Measurements from ENCODE around the gene EIF3D. TPM values are rescaled to one million over a fixed set of nuclear protein-coding genes. Genes with fewer than 3 reads are reported as not detected.
A peak's percentile ranks its signal among the peaks of the same experiment; 100 is the strongest.

The EIF3D gene
- total and polyA plus RNA-seq, 9 of the 15 experiments (the other 6 are each of a cell fraction or from before 2014, with no cell fraction given) = 191 to 422 (median 279) TPM

DNA sequence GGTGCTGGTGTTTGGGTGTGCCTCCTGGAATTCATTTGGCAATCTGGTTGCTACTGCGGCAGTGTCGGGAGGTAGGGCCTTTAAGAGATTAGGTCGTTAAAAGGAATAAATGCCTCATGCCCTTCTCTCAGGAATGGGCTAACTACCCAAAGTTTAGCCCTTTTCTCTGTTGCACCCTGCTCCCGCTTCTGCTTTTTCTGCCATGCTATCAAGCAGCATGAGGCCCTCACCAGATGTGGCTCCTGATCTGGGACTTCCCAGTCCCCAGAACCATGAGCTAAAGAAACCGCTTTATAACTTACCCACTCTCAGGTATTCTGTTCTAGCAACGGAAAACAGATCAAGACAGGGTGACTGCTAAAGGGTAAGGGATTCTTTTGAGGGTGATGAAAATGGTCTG lies 6.3 kb downstream of the EIF3D start:
- ATAC-seq (no peak), FAIRE-seq (no peak), DNase-seq (ENCODE audit: extremely low read depth in 1 of 4, low spot score in 3 of 4) (no peak)
- Histone ChIP-seq H3K27me3 (ENCODE audit: control insufficient read depth in 2 of 2, insufficient read depth in 2 of 2, low read length in 2 of 2) (no peaks in the 10 kb centered on the region), H3K9ac (ENCODE audit: insufficient read depth in 1 of 2, low read depth in 2 of 2, low read length in 2 of 2) (no peak overlapping the region), H3K79me2 (ENCODE audit: control insufficient read depth, insufficient read depth, low read length) (peaks cover 25% of the 10 kb centered on the region), H3K4me1 (replicated peaks in 1 of 2; ENCODE audit: control insufficient read depth in 2 of 2, insufficient read depth in 2 of 2, low read length in 2 of 2) (peaks cover 0 to 4% of the 10 kb centered on the region in 2 experiments; a peak in 1 of 5 replicates), H3K27ac (ENCODE audit: extremely low read depth, low read depth, low read length) (no peak overlapping the region), H3K9me1 (ENCODE audit: control insufficient read depth, insufficient read depth, low read length) (no peaks in the 10 kb centered on the region), H4K20me1 (replicated peaks; ENCODE audit: control insufficient read depth, insufficient read depth, low read length) (peaks cover 3% of the 10 kb centered on the region; the same call in 1 of the 2 replicates), H3K4me3 (no peak overlapping the region), H2AFZ (ENCODE audit: low read depth, low read length) (no peak overlapping the region), H3K9me3 (replicated peaks; ENCODE audit: control insufficient read depth, insufficient read depth, low read depth, low read length) (no peaks in the 10 kb centered on the region), H3K36me3 (ENCODE audit: control insufficient read depth, insufficient read depth, low read length) (peaks cover 96% of the 10 kb centered on the region), H3K4me2 (ENCODE audit: insufficient read depth, low read length) (no peak overlapping the region)
- ChIA-PET CTCF (ENCODE audit: low intra/inter-chr PET ratio) (no interaction called here), POLR2A (interaction anchor here (1.1 kb wide), 1 partner anchor 11 kb away, joined by 3 read pairs; no protein-coding TSS in a partner anchor)
- intact Hi-C loops (cut with micrococcal nuclease) (no loop called here), in situ Hi-C loops (cut with MboI) (no loop called here)
- 97% methylated on average over 6 of the region's 6 CpGs for WGBS (ENCODE audit: insufficient coverage, low coverage, missing lambda C conversion rate)
- TF ChIP-seq ZNF347 (CRISPR knock-in tag; IDR thresholded peaks at IDR 0.05; ENCODE audit: low read depth) = no peak
- TF ChIP-seq RBFOX2 (IDR thresholded peaks at IDR 0.05; ENCODE audit: low read depth, low read length) = peak; percentile 31; the same call in 1 of the 2 replicates
- no TSS peak for BruUV-seq (replicated peaks)

DNA sequence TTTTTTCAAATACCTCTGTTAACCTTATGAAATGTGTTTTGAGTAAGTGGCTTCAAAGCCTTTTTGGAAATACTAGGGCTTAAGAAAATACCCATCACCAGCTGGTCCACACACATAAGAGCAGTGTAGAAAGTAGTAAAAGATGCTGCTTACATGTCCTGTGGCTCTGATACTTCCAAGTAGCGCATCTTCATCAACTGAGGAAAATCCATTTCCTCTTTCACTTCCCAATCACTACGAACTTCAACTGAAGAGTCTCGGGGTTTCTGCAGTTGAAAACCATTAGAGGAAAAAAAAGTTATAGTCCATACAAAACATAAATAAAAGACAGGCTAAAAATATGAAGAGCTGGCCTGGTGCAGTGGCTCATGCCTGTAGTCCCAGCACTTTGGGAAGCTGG lies 8.5 kb downstream of the EIF3D start:
- no peaks in the 10 kb centered on the region for H3K9me3 ChIP-seq (replicated peaks; ENCODE audit: control insufficient read depth, insufficient read depth, low read depth, low read length)
- H3K79me2 ChIP-seq (ENCODE audit: control insufficient read depth, insufficient read depth, low read length) = peaks cover 3% of the 10 kb centered on the region
- H3K36me3 ChIP-seq (ENCODE audit: control insufficient read depth, insufficient read depth, low read length) = peaks cover 99% of the 10 kb centered on the region
- ATAC-seq = no peak
- H3K9me1 ChIP-seq (ENCODE audit: control insufficient read depth, insufficient read depth, low read length) = no peaks in the 10 kb centered on the region
- TF ChIP-seq PHF8 (IDR thresholded peaks at IDR 0.05; ENCODE audit: borderline replicate concordance, low read length) = no peak
- TF ChIP-seq, protein P1, sequence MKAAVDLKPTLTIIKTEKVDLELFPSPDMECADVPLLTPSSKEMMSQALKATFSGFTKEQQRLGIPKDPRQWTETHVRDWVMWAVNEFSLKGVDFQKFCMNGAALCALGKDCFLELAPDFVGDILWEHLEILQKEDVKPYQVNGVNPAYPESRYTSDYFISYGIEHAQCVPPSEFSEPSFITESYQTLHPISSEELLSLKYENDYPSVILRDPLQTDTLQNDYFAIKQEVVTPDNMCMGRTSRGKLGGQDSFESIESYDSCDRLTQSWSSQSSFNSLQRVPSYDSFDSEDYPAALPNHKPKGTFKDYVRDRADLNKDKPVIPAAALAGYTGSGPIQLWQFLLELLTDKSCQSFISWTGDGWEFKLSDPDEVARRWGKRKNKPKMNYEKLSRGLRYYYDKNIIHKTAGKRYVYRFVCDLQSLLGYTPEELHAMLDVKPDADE (conservative IDR thresholded peaks at IDR 0.05; ENCODE audit: control insufficient read depth, low read depth, low read length) = no peak
- TF ChIP-seq XRCC5 (IDR thresholded peaks at IDR 0.05; ENCODE audit: low read depth, low read length) = no peak
- no peak for TF ChIP-seq YBX1 (IDR thresholded peaks at IDR 0.05)
- TF ChIP-seq, protein P2, sequence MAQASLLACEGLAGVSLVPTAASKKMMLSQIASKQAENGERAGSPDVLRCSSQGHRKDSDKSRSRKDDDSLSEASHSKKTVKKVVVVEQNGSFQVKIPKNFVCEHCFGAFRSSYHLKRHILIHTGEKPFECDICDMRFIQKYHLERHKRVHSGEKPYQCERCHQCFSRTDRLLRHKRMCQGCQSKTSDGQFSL (CRISPR knock-in tag; IDR thresholded peaks at IDR 0.05) = no peak
- TF ChIP-seq, protein P2 (tag; IDR thresholded peaks at IDR 0.05) = no peak
- TF ChIP-seq ZEB2 (IDR thresholded peaks at IDR 0.05) = no peak
- no peak for TF ChIP-seq LCOR (CRISPR knock-in tag; IDR thresholded peaks at IDR 0.05)
- TF ChIP-seq ZNF77 (CRISPR knock-in tag; IDR thresholded peaks at IDR 0.05) = no peak
- TF ChIP-seq PHTF2 (CRISPR knock-in tag; IDR thresholded peaks at IDR 0.05) = no peak
- H3K9ac ChIP-seq (ENCODE audit: insufficient read depth in 1 of 2, low read depth in 2 of 2, low read length in 2 of 2) = no peak overlapping the region
- FAIRE-seq = no peak
- H3K27ac ChIP-seq (ENCODE audit: extremely low read depth, low read depth, low read length) = no peak overlapping the region
- CTCF ChIA-PET (ENCODE audit: low intra/inter-chr PET ratio) = no interaction called here
- no peaks in the 10 kb centered on the region; the same call in 1 of the 2 replicates for H4K20me1 ChIP-seq (replicated peaks; ENCODE audit: control insufficient read depth, insufficient read depth, low read length)
- no TSS peak for BruUV-seq (replicated peaks)
- H3K27me3 ChIP-seq (ENCODE audit: control insufficient read depth in 2 of 2, insufficient read depth in 2 of 2, low read length in 2 of 2) = no peaks in the 10 kb centered on the region
- intact Hi-C loops (cut with micrococcal nuclease) (no loop called here), in situ Hi-C loops (cut with MboI) (no loop called here)
- H2AFZ ChIP-seq (ENCODE audit: low read depth, low read length) = no peak overlapping the region
- H3K4me2 ChIP-seq (ENCODE audit: insufficient read depth, low read length) = no peak overlapping the region
- POLR2A ChIA-PET = interaction anchor here (1.0 to 2.8 kb wide), 3 partner anchors 9 to 13 kb away, joined by 5 to 13 read pairs (median 6); partner anchors contain the start of gene FOXRED2
- no peak for DNase-seq (ENCODE audit: extremely low read depth in 1 of 4, low spot score in 3 of 4)
- no peak overlapping the region for H3K4me3 ChIP-seq
- no peaks in the 10 kb centered on the region for H3K4me1 ChIP-seq (replicated peaks in 1 of 2; ENCODE audit: control insufficient read depth in 2 of 2, insufficient read depth in 2 of 2, low read length in 2 of 2)
- 98% methylated on average over 3 of the region's 3 CpGs for WGBS (ENCODE audit: insufficient coverage, low coverage, missing lambda C conversion rate)

Data from K562 (cell line).